ENCODE data around the gene VAT1. TPM values are rescaled to one million over a fixed set of nuclear protein-coding genes. Genes with fewer than 3 reads are reported as not detected.

VAT1 gene
- total and polyA plus RNA-seq, 5 donors = 71.6 to 107 (median 91.3) TPM

- intact Hi-C loops (cut with DNase I) = no loop called here
- 92% methylated on average over 7 of the region's 7 CpGs for WGBS
- peak overlapping the region; percentile 44 for H3K27ac ChIP-seq (ENCODE audit: low read length)
- H3K4me3 ChIP-seq (ENCODE audit: low read length) = no peak overlapping the region
- DNase-seq (peak in 1 of 3 donors; percentile 51), ATAC-seq (no peak)
- peaks cover 22% of the 10 kb centered on the region for H3K4me1 ChIP-seq (ENCODE audit: control insufficient read depth, insufficient read depth, low read length)
- H3K9me3 ChIP-seq (ENCODE audit: control insufficient read depth, low read length) = no peaks in the 10 kb centered on the region
- H3K27me3 ChIP-seq (ENCODE audit: control insufficient read depth, insufficient read depth) = no peaks in the 10 kb centered on the region
Observed at GRCh38 chr17:43016216-43016615, 6.0 kb downstream of the VAT1 start.

GRCh38 chr17:43015579-43015978 is 6.6 kb downstream of the VAT1 start:
- H3K9me3 ChIP-seq (ENCODE audit: control insufficient read depth, low read length) = no peaks in the 10 kb centered on the region
- peaks cover 22% of the 10 kb centered on the region for H3K4me1 ChIP-seq (ENCODE audit: control insufficient read depth, insufficient read depth, low read length)
- intact Hi-C loops (cut with DNase I) = no loop called here
- 39% methylated on average over 9 of the region's 9 CpGs for whole genome bisulfite sequencing
- peak overlapping the region; percentile 60 for H3K27ac ChIP-seq (ENCODE audit: low read length)
- DNase-seq = peak; percentile 88 to 91 (median 90)
- ATAC-seq = peak; percentile 68 to 77
- H3K4me3 ChIP-seq (ENCODE audit: low read length) = no peak overlapping the region
- no peaks in the 10 kb centered on the region for H3K27me3 ChIP-seq (ENCODE audit: control insufficient read depth, insufficient read depth)

DNA sequence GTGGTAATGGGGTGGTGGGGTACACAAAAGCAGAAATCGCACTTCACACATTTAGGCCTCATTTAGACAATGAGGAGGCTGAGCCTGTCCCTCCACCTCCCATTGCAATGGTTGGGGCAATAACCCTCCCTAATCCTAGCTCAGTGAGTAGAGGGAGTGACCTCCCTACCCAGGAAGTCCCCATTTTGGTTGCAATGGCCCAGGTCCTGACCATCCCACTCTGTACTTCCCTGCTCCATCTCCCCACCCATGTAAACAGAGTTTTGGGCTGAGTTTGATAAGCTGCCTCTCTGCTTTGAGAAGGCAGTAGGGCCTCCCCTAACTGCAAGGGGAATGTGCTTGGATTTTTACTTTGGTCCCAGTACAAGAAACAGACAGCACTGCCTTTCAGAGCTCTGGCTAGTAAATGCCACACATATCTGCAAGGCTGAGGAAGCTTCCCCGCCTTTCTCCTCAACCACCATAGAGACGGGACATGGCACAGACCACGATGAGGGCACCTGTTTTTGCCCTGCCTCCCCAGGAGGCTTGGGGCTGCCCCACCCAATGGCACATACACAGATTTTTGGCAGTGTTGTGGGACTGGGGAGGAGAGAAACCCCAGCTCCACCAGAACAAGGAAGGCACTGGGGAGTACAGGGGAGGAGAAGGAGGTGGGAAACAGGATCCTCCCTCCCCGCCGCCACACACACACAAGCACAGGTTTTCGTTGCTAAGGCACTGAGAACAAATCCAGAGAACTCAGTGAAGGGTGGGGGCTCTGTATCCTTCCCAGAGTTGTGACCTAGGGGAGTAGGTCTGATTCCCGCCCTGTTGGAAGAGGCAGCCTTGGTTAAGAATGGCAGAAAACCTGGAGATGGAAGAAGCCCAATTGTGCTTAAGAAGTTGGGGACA is 7.3 kb downstream of the VAT1 start:
- ATAC-seq (peak in 1 of 2 donors; percentile 42), DNase-seq (peak in 1 of 3 donors; percentile 52)
- peak overlapping the region; percentile 60 for H3K27ac ChIP-seq (ENCODE audit: low read length)
- H3K4me3 ChIP-seq (ENCODE audit: low read length) = no peak overlapping the region
- H3K9me3 ChIP-seq (ENCODE audit: control insufficient read depth, low read length) = no peaks in the 10 kb centered on the region
- intact Hi-C loops (cut with DNase I) = no loop called here
- 63% methylated on average over 8 of the region's 8 CpGs for WGBS
- peaks cover 22% of the 10 kb centered on the region for H3K4me1 ChIP-seq (ENCODE audit: control insufficient read depth, insufficient read depth, low read length)
- no peaks in the 10 kb centered on the region for H3K27me3 ChIP-seq (ENCODE audit: control insufficient read depth, insufficient read depth)

GRCh38 chr17:43014020-43014648 is 8.1 kb downstream of the VAT1 start:
- Histone ChIP-seq H3K27me3 (ENCODE audit: control insufficient read depth, insufficient read depth) (no peaks in the 10 kb centered on the region), H3K9me3 (ENCODE audit: control insufficient read depth, low read length) (no peaks in the 10 kb centered on the region), H3K27ac (ENCODE audit: low read length) (peak overlapping the region; percentile 60), H3K4me1 (ENCODE audit: control insufficient read depth, insufficient read depth, low read length) (peaks cover 20% of the 10 kb centered on the region), H3K4me3 (ENCODE audit: low read length) (no peak overlapping the region)
- DNase-seq (peak in 1 of 3 donors; percentile 75), ATAC-seq (peak in 1 of 2 donors; percentile 4)
- 59% methylated on average over 12 of the region's 12 CpGs for WGBS
- intact Hi-C loops (cut with DNase I) = no loop called here

GRCh38 chr17:43013296-43013695 is 8.9 kb downstream of the VAT1 start:
- Histone ChIP-seq H3K9me3 (ENCODE audit: control insufficient read depth, low read length) (no peaks in the 10 kb centered on the region), H3K27me3 (ENCODE audit: control insufficient read depth, insufficient read depth) (no peaks in the 10 kb centered on the region), H3K27ac (ENCODE audit: low read length) (no peak overlapping the region), H3K4me3 (ENCODE audit: low read length) (no peak overlapping the region), H3K4me1 (ENCODE audit: control insufficient read depth, insufficient read depth, low read length) (peaks cover 20% of the 10 kb centered on the region)
- WGBS = 69% methylated on average over 8 of the region's 8 CpGs
- intact Hi-C loops (cut with DNase I) = no loop called here
- no peak for ATAC-seq
- DNase-seq = no peak

GRCh38 chr17:43011728-43012472 is 10.3 kb downstream of the VAT1 start:
- DNase-seq = peak; percentile 79 to 84 (median 83)
- ATAC-seq = peak; percentile 29 to 43
- H3K9me3 ChIP-seq (ENCODE audit: control insufficient read depth, low read length) = no peaks in the 10 kb centered on the region
- intact Hi-C loops (cut with DNase I) = no loop called here
- no peak overlapping the region for H3K4me3 ChIP-seq (ENCODE audit: low read length)
- H3K4me1 ChIP-seq (ENCODE audit: control insufficient read depth, insufficient read depth, low read length) = peaks cover 20% of the 10 kb centered on the region
- no peaks in the 10 kb centered on the region for H3K27me3 ChIP-seq (ENCODE audit: control insufficient read depth, insufficient read depth)
- 63% methylated on average over 15 of the region's 15 CpGs for WGBS
- H3K27ac ChIP-seq (ENCODE audit: low read length) = peak overlapping the region; percentile 6

DNA sequence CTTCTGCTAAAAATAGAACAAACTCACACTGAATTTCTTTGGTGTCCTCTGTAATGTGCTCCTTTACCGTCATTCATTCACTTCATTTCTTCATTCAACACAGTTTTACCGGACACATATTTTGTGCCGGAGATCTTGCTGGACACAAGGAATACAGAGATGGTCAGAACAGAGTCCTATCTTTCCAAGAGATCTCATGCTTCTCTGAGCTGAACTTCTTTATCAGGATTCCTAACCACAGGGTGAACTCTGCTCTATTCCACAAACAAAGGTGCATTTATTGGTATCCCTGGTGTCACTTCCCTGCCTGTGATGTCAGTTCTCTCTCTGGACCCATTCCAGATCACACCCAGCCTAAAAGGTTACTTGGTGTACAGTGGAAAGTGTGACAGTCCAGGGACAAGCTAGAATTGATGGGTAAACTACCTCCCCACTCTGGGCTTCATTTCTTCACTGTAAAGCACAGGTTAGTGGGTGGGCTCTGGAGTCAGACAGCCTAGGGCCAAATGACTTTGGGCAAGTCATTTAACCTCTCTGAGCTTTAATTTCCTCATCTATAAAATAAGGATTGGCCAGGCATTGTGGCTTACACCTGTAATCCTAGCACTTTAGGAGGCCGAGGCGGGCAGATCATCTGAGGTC is 11.4 kb downstream of the VAT1 start:
- WGBS = 79% methylated on average over 5 of the region's 5 CpGs
- no peaks in the 10 kb centered on the region for H3K27me3 ChIP-seq (ENCODE audit: control insufficient read depth, insufficient read depth)
- peaks cover 14% of the 10 kb centered on the region for H3K4me1 ChIP-seq (ENCODE audit: control insufficient read depth, insufficient read depth, low read length)
- intact Hi-C loops (cut with DNase I) = no loop called here
- DNase-seq = no peak
- peak in 1 of 2 donors; percentile 0 for ATAC-seq
- H3K4me3 ChIP-seq (ENCODE audit: low read length) = no peak overlapping the region
- H3K9me3 ChIP-seq (ENCODE audit: control insufficient read depth, low read length) = no peaks in the 10 kb centered on the region
- peak overlapping the region; percentile 53 for H3K27ac ChIP-seq (ENCODE audit: low read length)

- H3K27ac ChIP-seq (ENCODE audit: low read length) = peak within 1 kb of the TSS; percentile 98
- DNase-seq (peak; percentile 88 to 94 (median 93)), ATAC-seq (peak; percentile 88 to 92)
- 28% methylated on average over 18 of the region's 18 CpGs for WGBS
- H3K9me3 ChIP-seq (ENCODE audit: control insufficient read depth, low read length) = no peaks in the 10 kb centered on the region
- H3K27me3 ChIP-seq (ENCODE audit: control insufficient read depth, insufficient read depth) = no peaks in the 10 kb centered on the region
- no peaks in the 10 kb centered on the region for H3K4me1 ChIP-seq (ENCODE audit: control insufficient read depth, insufficient read depth, low read length)
- intact Hi-C loops (cut with DNase I) = no loop called here
- peak within 1 kb of the TSS; percentile 90 for H3K4me3 ChIP-seq (ENCODE audit: low read length)
Observed at GRCh38 chr17:43006639-43007551, 15.3 kb downstream of the VAT1 start, which contains the start of gene IFI35. Gene IFI35 (plus strand): TSS chr17:43006784. CDS start chr17:43006948, 164 bp downstream.

DNA sequence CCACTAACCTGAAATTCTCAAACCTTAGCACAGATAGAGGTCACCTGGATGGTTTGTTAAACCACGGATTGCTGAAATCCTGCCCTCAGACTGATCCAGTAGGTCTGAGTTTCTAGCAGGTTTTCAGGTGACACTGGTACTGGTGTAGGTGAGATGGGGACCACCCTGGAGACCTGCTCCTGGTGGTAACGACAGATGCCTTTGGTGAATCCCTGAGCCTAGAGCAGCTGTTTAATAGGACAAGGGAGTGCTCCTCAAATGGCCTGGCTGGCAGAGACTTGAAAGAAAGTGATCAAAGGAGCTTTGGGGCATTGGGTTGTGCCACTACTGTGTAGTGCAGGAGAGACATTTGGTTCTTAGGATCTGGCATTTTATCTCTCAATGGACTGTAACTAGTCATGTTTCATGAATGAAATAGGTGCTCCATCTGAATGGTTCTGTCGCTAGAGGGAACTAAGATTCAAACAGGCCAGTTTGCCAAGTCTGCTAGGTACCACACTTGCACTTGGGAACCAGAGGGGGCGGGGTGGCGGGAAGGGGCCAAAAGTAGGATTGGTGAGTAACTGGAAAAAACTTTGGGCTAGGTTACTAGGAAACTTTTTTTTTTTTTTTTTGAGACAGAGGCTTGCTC is 18.5 kb downstream of the VAT1 start:
- Histone ChIP-seq H3K27ac (ENCODE audit: low read length) (no peak overlapping the region), H3K9me3 (ENCODE audit: control insufficient read depth, low read length) (no peaks in the 10 kb centered on the region), H3K4me3 (ENCODE audit: low read length) (no peak overlapping the region), H3K27me3 (ENCODE audit: control insufficient read depth, insufficient read depth) (no peaks in the 10 kb centered on the region), H3K4me1 (ENCODE audit: control insufficient read depth, insufficient read depth, low read length) (no peaks in the 10 kb centered on the region)
- ATAC-seq (no peak), DNase-seq (no peak)
- 82% methylated on average over 5 of the region's 5 CpGs for WGBS
- intact Hi-C loops (cut with DNase I) = no loop called here
